DLD1 (cell line): ENCODE results near the gene FOXD2.

ENCODE experiments used
- in situ Hi-C: cut with HindIII; loops from 2 replicates; pipeline ENCODE4 v1.10.0; 2017; ENCODE audit warnings: low sequenced_read_pairs

Gene FOXD2

DNA sequence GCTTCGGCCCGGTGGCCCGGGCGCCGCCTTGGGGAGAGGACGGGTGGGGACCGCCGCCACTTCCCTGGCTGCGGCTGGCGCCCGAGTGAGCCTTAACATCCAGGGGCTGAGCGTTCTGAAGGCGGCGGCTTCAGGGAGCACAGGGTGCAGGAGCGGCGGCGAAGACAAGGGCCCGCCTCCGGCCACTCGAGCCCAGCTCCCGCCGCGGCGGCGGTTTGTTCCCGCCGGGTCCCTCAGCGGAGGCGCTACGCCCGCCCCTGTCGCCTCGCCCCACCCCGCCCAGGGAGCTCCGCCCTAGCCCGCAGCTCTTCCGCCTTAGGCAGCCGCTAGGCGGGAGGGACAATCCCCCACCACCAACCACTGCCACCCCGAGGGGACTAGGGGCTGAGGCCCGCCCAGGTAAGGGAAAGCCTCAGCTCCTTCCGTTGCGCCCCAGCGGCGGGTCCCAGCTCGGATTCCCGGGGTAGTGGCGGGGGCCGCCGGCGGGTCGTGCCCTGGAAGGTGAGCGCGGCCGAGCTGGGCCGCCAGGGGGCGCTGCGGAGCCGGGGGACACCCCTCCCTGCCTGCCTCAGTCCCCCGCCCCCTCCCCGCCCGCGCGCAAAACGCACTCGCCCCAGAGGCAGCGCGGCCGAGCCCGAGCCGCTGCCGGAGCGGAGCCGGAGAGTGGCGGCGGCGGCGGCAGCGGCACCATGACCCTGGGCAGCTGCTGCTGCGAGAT, at the start of gene FOXD2:
Gene FOXD2, plus strand, starts transcription at position 598 of the 718 bp plus-strand sequence. Its CDS starts 92 bp downstream, at position 690.
- in situ Hi-C loops, result no loop called here

DNA sequence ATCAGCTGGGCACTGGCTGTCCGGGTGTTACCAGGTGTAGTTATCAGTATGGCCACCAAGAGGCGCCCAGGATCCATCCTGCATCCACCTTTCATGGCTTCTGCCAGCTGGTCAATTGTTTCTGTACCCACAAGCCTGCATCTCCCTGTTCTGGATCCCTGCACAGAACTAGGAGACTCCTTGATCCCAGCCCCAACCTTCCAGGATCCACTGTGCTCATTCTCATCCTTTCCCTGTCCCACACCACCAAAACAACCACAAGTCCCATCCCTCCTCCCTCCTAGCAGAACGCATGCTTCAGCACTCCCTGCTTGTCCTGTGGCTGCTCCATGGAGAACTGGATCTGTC, 49.0 kb upstream of the FOXD2 start:
- in situ Hi-C loops, result no loop called here

DNA sequence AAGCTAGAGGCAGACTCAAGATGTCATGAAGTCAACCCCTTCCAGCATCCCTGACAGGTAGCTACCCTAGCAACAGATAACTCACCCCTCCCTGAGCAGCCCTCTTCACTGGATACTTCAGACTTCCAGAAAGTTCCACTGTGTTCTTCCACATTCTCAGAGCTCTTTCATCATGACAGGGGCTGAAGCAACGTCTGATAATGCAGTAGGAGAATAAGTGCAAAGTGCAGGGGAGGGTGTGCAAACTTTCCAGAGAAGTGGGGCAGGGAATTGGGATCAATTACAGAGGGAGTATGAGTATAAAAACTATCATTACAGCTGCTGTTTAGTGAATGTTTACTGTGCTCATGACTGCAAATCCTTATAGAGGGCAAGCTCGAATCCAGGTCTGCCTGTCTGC, 48.1 kb upstream of the FOXD2 start:
- in situ Hi-C loops, result loop anchor here (10.0 kb wide), 1 partner anchor 325 kb away; no protein-coding TSS in a partner anchor

- in situ Hi-C loops, result loop anchor here (10.0 kb wide), 1 partner anchor 324 kb away; no protein-coding TSS in a partner anchor
Observed at GRCh38 chr1:47390843-47391242, 47.0 kb upstream of the FOXD2 start.

DNA sequence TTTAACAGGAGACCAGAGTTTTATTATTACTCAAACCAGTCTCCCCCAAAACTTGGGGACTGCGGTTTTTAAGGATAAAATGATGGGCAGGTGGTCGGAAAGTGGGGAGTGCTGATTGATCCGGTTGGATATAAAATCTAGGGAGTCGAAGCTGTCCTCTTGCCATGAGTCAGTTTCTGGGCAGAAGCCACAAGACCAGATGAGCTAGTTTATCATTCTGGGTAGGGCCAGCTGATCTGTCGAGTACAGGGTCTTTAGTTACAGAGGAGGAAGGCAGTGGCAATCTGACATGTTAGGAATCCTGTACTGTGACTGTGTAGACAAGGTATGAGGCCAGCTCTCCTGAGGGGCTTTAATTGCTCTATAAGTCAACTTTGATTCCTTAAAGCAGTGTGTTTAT, 44.7 kb upstream of the FOXD2 start:
- in situ Hi-C loops, result loop anchor here (10.0 kb wide), 1 partner anchor 322 kb away; no protein-coding TSS in a partner anchor

DNA sequence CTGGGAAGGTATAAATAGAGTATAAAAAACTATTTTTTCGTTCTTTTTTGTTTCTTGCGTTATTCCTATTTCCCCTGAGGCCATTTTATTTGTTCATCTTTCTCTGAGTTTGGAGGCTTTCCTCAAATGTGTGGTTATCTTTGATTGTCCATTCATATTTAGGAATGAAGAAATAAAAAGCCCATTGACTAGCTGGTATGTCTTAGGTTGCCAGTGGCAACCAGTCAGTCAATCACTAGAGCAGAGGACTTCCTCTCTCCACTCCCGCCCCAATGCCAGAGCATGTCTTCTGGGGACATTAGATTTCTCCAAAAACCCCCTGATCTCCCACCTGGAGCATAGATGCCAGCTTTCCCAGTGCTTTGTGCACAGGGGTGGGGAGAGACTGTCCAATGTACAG, 42.4 kb upstream of the FOXD2 start:
- in situ Hi-C loops, result loop anchor here (10.0 kb wide), 1 partner anchor 319 kb away; no protein-coding TSS in a partner anchor

GRCh38 chr1:47396671-47397196, 41.1 kb upstream of the FOXD2 start:
- in situ Hi-C loops, result loop anchor here (10.0 kb wide), 1 partner anchor 318 kb away; no protein-coding TSS in a partner anchor

GRCh38 chr1:47399138-47399845, 38.6 kb upstream of the FOXD2 start:
- in situ Hi-C loops, result loop anchor here (10.0 kb wide), 1 partner anchor 316 kb away; no protein-coding TSS in a partner anchor

GRCh38 chr1:47399846-47400155, 38.0 kb upstream of the FOXD2 start:
- in situ Hi-C loops, result loop anchor here (10.0 kb wide), 1 partner anchor 315 kb away; no protein-coding TSS in a partner anchor

- in situ Hi-C loops, result no loop called here
Observed at GRCh38 chr1:47401761-47402160, 36.1 kb upstream of the FOXD2 start.

GRCh38 chr1:47402591-47402990, 35.3 kb upstream of the FOXD2 start:
- in situ Hi-C loops, result no loop called here

DNA sequence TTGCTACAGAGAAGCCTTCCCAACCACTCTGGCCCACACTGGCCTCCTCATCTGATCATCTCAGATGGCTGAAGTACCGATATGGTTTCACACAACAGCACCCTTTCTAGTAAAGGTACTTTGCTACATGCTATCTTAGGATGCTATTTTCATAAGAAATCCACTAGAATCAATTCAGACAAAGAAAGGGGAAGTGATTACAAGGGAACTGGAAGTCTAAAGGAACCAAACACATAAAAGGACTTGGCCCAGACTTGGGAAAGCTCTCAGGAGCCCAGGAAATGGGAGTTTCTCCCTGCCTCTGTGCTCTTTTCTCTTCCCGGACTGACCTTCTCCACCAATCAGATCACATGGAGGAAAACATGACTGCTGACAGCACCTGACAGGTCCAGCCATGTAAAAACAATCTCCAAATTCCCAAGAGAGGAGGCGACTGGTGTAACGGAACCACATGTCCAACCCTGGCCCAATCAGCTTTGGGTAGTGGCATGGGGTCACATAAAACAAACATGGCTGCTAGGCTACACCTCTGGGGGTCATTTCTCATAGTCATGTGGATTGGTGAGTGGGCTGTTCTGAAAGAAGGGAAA, 34.4 kb upstream of the FOXD2 start:
- in situ Hi-C loops, result no loop called here

GRCh38 chr1:47405697-47406096, 32.1 kb upstream of the FOXD2 start:
- in situ Hi-C loops, result no loop called here

DNA sequence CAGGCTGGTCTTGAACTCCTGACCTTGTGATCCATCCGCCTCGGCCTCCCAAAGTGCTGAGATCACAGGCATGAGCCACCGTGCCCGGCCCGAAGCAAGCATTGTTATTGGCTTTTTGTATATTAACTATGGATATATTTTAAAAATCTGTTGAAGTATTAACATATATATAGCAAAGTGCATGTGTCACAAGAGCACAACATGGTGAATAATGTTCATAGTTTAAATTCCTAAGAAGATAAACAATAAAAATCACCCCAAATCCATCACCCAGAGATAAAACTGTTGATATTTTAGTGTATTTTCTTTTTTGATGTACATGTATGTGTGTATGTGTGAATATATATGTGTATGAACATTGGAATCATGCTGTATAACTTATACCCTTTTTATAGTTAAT, 30.9 kb upstream of the FOXD2 start:
- in situ Hi-C loops, result no loop called here

DNA sequence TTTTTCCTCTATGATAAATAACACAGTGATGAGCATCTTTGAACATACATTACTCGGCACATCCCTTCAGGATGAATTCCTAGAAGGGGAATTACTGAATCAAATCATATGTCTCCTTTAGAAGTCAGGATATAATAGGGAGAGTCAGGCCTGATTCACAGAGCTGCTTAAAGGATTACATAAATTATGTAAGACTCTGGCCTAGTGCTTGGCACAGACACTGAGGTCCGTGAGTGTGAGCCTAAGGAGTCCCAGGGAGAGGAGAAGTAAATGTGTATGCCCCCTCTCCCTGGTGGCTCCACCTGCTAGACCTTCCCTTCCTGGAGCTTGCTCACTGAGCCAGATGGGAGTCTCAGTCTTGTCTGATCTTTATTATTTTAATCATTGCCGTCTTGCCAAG, 30.4 kb upstream of the FOXD2 start:
- in situ Hi-C loops, result no loop called here

DNA sequence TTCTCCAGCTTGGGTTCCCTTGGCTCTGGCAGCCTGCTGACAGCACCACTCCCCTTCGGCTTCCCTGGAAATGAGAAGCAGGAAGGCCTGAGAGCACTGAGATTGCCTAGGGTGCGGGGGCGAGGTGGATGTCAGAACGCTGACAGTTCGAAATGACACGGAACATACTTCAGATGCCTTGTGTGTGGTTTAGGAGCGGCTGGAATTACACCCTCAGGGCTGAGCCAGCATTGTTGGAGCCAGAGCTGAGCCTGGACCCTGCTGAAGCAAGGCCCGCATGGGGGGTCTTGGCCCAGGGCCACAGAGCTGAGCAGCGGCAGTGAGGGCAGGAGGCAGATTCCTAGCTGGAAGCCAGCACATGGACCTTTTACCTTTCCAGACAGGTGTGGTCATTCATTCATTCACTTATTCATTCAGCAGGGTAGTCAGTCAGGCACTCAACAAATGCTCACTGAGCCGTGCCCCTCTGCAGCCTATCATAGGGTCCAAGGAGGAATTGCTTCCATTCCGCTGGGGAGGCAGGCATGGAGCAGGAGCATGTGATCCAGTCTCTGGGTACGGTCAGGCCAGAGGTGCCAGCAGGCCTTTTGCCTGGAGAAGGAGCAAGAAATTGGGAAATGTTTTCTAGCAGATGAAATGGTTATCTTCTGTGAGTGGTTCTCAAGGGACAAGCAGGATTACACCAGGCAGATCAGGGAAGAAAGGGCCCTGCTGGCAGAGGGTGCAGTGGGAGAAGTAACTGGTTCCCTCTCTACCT, 28.4 kb upstream of the FOXD2 start:
- in situ Hi-C loops, result no loop called here

GRCh38 chr1:47410068-47410455, 27.8 kb upstream of the FOXD2 start:
- in situ Hi-C loops, result no loop called here

DNA sequence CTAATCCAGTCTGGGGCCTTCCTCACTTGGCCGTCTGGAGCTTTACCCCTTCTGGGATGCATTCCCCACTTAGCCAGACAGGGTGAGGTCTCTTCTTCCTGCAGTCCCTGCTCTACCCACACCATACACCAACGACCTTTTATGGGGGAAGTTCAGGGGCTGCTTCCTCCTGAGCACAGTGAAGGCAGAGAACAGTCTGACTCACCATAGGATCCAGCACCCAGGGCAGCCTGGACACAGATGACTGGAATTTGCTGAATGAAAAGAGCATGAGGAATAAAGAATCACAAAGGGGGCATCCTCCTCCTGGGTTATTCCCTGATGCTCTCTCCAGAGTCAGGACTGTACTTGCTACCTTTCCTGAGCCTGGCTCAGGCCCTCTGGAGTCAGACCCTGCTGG, 26.4 kb upstream of the FOXD2 start:
- in situ Hi-C loops, result no loop called here

- in situ Hi-C loops, result no loop called here
Observed at GRCh38 chr1:47412437-47412836, 25.4 kb upstream of the FOXD2 start.

- in situ Hi-C loops, result no loop called here
Observed at GRCh38 chr1:47415728-47416318, 22.0 kb upstream of the FOXD2 start, which contains the start of gene FOXE3. TSS of gene FOXE3 (plus strand) at chr1:47416285. CDS start at chr1:47416316, 31 bp downstream.
